A549 (cell line): ENCODE results near the gene TCF12. TPM values are rescaled to one million over a fixed set of nuclear protein-coding genes. Genes with fewer than 3 reads are reported as not detected.
"Not testable (repeated sequence)": the region's sequence is repeated elsewhere in the genome, so short reads cannot be mapped to it uniquely, and the experiment has no call there.

Experiments used
- ATAC-seq, 2 experiments: fragments of 200-7000 bp in 1 of 2; fragments of >200 bp in 1 of 2; cut with Nextera tagmentation in 1 of 2; cut with Tn5 transposase in 1 of 2; 3 replicates each; pipeline versions ENCODE4 v1.8.0 to v1.9.1; 2018 to 2020; ENCODE audit warnings: mild to moderate bottlenecking in 1 of 2, moderate library complexity in 1 of 2
- CTCF ChIA-PET: fragments of 300-600 bp; sonication (Branson Sonifier 250); formaldehyde crosslinking; extraction: SDS; loops from one replicate; lab custom pipeline; 2021; ENCODE audit warnings: antibody characterized with exemption, inconsistent platforms; lab: Yijun Ruan, JAX
- POLR2A ChIA-PET: fragments of 350-600 bp; formaldehyde crosslinking; extraction: SDS; loops from one replicate; lab custom pipeline; 2021; ENCODE audit warnings: antibody characterized with exemption, inconsistent platforms; lab: Yijun Ruan, JAX
- DNase-seq, 2 experiments: peaks; one replicate each; pipeline versions ENCODE4 v3.0.0 to v3.0.0-alpha.2; 2011 to 2016; ENCODE audit warnings: low read depth in 1 of 2, low spot score in 1 of 2
- FAIRE-seq: peaks from 2 replicates; lab custom pipeline; 2011; peaks lifted over from hg19 to GRCh38; lab: Jason Lieb, UNC
- H3K27ac ChIP-seq, 2 experiments: fragments of >200 bp; sonication (Bioruptor Twin); formaldehyde crosslinking; 3 replicates each; pipeline ENCODE4 v1.5.1; 2016 to 2017
- H3K4me1 ChIP-seq: fragments of >200 bp; sonication (Bioruptor Twin); formaldehyde crosslinking; 3 replicates; pipeline ENCODE4 v1.6.1; 2016
- H3K4me2 ChIP-seq: fragments of >200 bp; sonication (Bioruptor Twin); formaldehyde crosslinking; 3 replicates; pipeline ENCODE4 v1.6.1; 2016
- H3K4me3 ChIP-seq: fragments of >200 bp; sonication (Bioruptor Twin); formaldehyde crosslinking; 3 replicates; pipeline ENCODE4 v1.5.1; 2016
- H3K9me3 ChIP-seq: fragments of >200 bp; sonication (Bioruptor Twin); formaldehyde crosslinking; 3 replicates; pipeline ENCODE4 v1.6.1; 2016
- BCL3 ChIP-seq: fragments of >200 bp; sonication (Bioruptor Twin); formaldehyde crosslinking; IDR thresholded peaks from 3 replicates; pipeline ENCODE4 v1.6.1; 2016
- BHLHE40 ChIP-seq: IDR thresholded peaks from 2 replicates; pipeline ENCODE4 v1.6.1; 2012; ENCODE audit warnings: low read depth, low read length, inconsistent platforms
- CHD2 ChIP-seq: fragments of 150-350 bp; IDR thresholded peaks from 2 replicates; pipeline ENCODE4 v1.6.1; 2014; ENCODE audit warnings: low read length; ENCODE audit not compliant: partially characterized antibody
- CTCF ChIP-seq: fragments of >200 bp; sonication (Bioruptor Twin); formaldehyde crosslinking; IDR thresholded peaks from 3 replicates; pipeline ENCODE4 v1.5.1; 2016
- EHMT2 ChIP-seq: fragments of 200-600 bp; sonication (generic); IDR thresholded peaks from 2 replicates; pipeline ENCODE4 v1.6.1; 2016; ENCODE audit warnings: antibody characterized with exemption, low read depth, mild to moderate bottlenecking, moderate library complexity
- ESRRA ChIP-seq: fragments of 150-350 bp; IDR thresholded peaks from 2 replicates; pipeline ENCODE4 v1.6.1; 2014; ENCODE audit warnings: mild to moderate bottlenecking, low read length, borderline replicate concordance
- HDAC2 ChIP-seq: fragments of 200-600 bp; sonication (generic); IDR thresholded peaks from 2 replicates; pipeline ENCODE4 v1.6.1; 2016
- HES2 ChIP-seq: fragments of >200 bp; sonication (Bioruptor Twin); formaldehyde crosslinking; IDR thresholded peaks from 2 replicates; pipeline ENCODE4 v1.6.1; 2016
- HEYL ChIP-seq: fragments of 250-450 bp; sonication (Bioruptor Pico); IDR thresholded peaks from 2 replicates; pipeline ENCODE4 v1.8.0; 2021; ENCODE audit warnings: mild to moderate bottlenecking, moderate library complexity
- HOXA7 ChIP-seq: fragments of 250-450 bp; sonication (Bioruptor Pico); IDR thresholded peaks from 2 replicates; pipeline ENCODE4 v1.5.0; 2020; ENCODE audit warnings: mild to moderate bottlenecking, moderate library complexity
- HOXB13 ChIP-seq: fragments of 250-450 bp; sonication (Bioruptor Pico); IDR thresholded peaks from 2 replicates; pipeline ENCODE4 v1.5.0; 2020; ENCODE audit warnings: low read depth, mild to moderate bottlenecking, moderate library complexity
- JUNB ChIP-seq: fragments of >200 bp; sonication (Bioruptor Twin); formaldehyde crosslinking; IDR thresholded peaks from 2 replicates; pipeline ENCODE4 v1.6.1; 2016
- MAZ ChIP-seq: fragments of 150-350 bp; IDR thresholded peaks from 2 replicates; pipeline ENCODE4 v1.6.1; 2014; ENCODE audit warnings: antibody characterized with exemption, low read depth, low read length, borderline replicate concordance
- MYC ChIP-seq: IDR thresholded peaks from 2 replicates; pipeline ENCODE4 v1.6.1; 2012; ENCODE audit warnings: mild to moderate bottlenecking, inconsistent platforms, low read length, improper control_type of control experiment, borderline replicate concordance
- NFE2L2 ChIP-seq: fragments of 150-350 bp; conservative IDR thresholded peaks from 2 replicates; pipeline ENCODE4 v1.6.1; 2014; ENCODE audit warnings: low read length
- NR3C1 ChIP-seq: fragments of >200 bp; sonication (Bioruptor Twin); formaldehyde crosslinking; IDR thresholded peaks from 3 replicates; pipeline ENCODE4 v1.6.1; 2017
- PBX3 ChIP-seq: IDR thresholded peaks from 2 replicates; pipeline ENCODE4 v1.6.1; 2012
- POLR2AphosphoS2 ChIP-seq: conservative IDR thresholded peaks from 2 replicates; pipeline ENCODE4 v1.6.1; 2012; ENCODE audit warnings: low read length, improper control_type of control experiment, inconsistent platforms
- RFX5 ChIP-seq: fragments of 450-650 bp; IDR thresholded peaks from 2 replicates; pipeline ENCODE4 v1.7.1; 2014; ENCODE audit warnings: antibody characterized with exemption, mild to moderate bottlenecking, moderate library complexity
- SREBF2 ChIP-seq: fragments of 450-650 bp; IDR thresholded peaks from 2 replicates; pipeline ENCODE4 v1.6.1; 2014; ENCODE audit warnings: mild to moderate bottlenecking, moderate library complexity
- TP53 ChIP-seq: fragments of 250-450 bp; sonication (Bioruptor Pico); IDR thresholded peaks from 2 replicates; pipeline ENCODE4 v1.5.0; 2021; ENCODE audit warnings: mild to moderate bottlenecking, moderate library complexity
- USF2 ChIP-seq: fragments of 450-650 bp; IDR thresholded peaks from 2 replicates; pipeline ENCODE4 v1.6.1; 2014; ENCODE audit warnings: antibody characterized with exemption
- ZNF302 ChIP-seq: fragments of 250-450 bp; sonication (Bioruptor Pico); IDR thresholded peaks from 2 replicates; pipeline ENCODE4 v1.9.0; 2021; ENCODE audit warnings: inconsistent platforms, mild to moderate bottlenecking, moderate library complexity
- whole genome bisulfite sequencing: methylation state at CpG from one replicate; pipeline ENCODE4 v1.1.6; 2017; ENCODE audit errors: missing lambda C conversion rate; 5-methylcytosine and 5-hydroxymethylcytosine counted together
- polyA plus RNA-seq, 4 experiments: library from polyadenylated mRNA; depleted of rRNA in 3 of 4; stranded (reverse); fragments of >200 nt; fragmentation: RNase III in 1 of 4; extraction: RNeasy Plus Mini Kit Qiagen cat#74134 plus additional on column Dnase treatment in 1 of 4; gene quantifications; 2 replicates in 3 of 4; 3 replicates in 1 of 4; pipeline ENCODE4 v1.2.3, GENCODE V29; 2011 to 2017

The TCF12 gene
- polyA plus RNA-seq, 2 of the 4 experiments (the other 2 are of a cell fraction): 36.3 to 121 TPM

- FAIRE-seq (no peak), ATAC-seq (no peak), DNase-seq (no peak)
- Histone ChIP-seq H3K4me3 (no peak overlapping the region), H3K4me1 (peaks cover 10% of the 10 kb centered on the region; the same call in 1 of the 3 replicates), H3K9me3 (0 out of 3 replicates have a peak, but pooled peaks cover 4% of the 10 kb centered on the region), H3K4me2 (no peak overlapping the region), H3K27ac (no peak overlapping the region)
- WGBS: 95% methylated on average over 6 of the region's 6 CpGs
- ChIA-PET CTCF (interaction anchor here (0.7 kb wide), 1 partner anchor 308 kb away, joined by 3 read pairs; no protein-coding TSS in a partner anchor), POLR2A (no interaction called here)
- TF ChIP-seq PBX3: no peak
- TF ChIP-seq JUNB: no peak
- TF ChIP-seq NFE2L2: no peak
- no peak for TF ChIP-seq POLR2AphosphoS2
- no peak for TF ChIP-seq BHLHE40
- TF ChIP-seq HES2: no peak
- TF ChIP-seq MAZ: no peak
- TF ChIP-seq RFX5: no peak
- TF ChIP-seq CTCF: no peak
- no peak for TF ChIP-seq NR3C1
These were observed 32.5 kb downstream of the TCF12 start for GRCh38 chr15:56950979-56951378.

- DNase-seq: no peak
- TF ChIP-seq ESRRA: no peak
- no peak for TF ChIP-seq BCL3
- TF ChIP-seq CHD2: no peak
- no peak for TF ChIP-seq USF2
- TF ChIP-seq HOXB13 (CRISPR knock-in tag): no peak
- no peak for TF ChIP-seq JUNB
- no peak for TF ChIP-seq RFX5
- TF ChIP-seq SREBF2: no peak
- TF ChIP-seq MYC: no peak
- no peak for TF ChIP-seq HOXA7
- no peak for TF ChIP-seq TP53 (CRISPR knock-in tag)
- TF ChIP-seq ZNF302 (CRISPR knock-in tag): no peak
- TF ChIP-seq EHMT2: no peak
- no peak for TF ChIP-seq HDAC2
- TF ChIP-seq HEYL: no peak
- TF ChIP-seq, all 56 proteins: peak for 0
- ChIA-PET POLR2A (no interaction called here), CTCF (no interaction called here)
- no peak for FAIRE-seq
- H3K9me3 ChIP-seq: peaks cover 6% of the 10 kb centered on the region; the same call in 1 of the 3 replicates
- H3K4me1 ChIP-seq: peaks cover 18% of the 10 kb centered on the region
- H3K4me2 ChIP-seq: no peak overlapping the region
- ATAC-seq: no peak
- H3K4me3 ChIP-seq: no peak overlapping the region
- H3K27ac ChIP-seq: no peak overlapping the region
- 89% methylated on average over 1 of the region's 1 CpG for WGBS
These were observed 35.3 kb downstream of the TCF12 start for GRCh38 chr15:56953790-56954189.

- WGBS: 88% methylated on average over 5 of the region's 5 CpGs
- FAIRE-seq, POLR2A ChIA-PET: not testable (repeated sequence)
These were observed 36.6 kb downstream of the TCF12 start for GRCh38 chr15:56955011-56955410.

More at GRCh38 chr15:56955011-56955410, 36.6 kb downstream of the TCF12 start:
- H3K4me2 ChIP-seq, H3K4me3 ChIP-seq, CTCF ChIA-PET, DNase-seq, ATAC-seq, H3K27ac ChIP-seq, H3K9me3 ChIP-seq: not testable (repeated sequence)
- peaks cover 29% of the 10 kb centered on the region for H3K4me1 ChIP-seq
